Vagina (tissue), 2 donors: ENCODE measurements around the gene ZIC4. TPM values are rescaled to one million over a fixed set of nuclear protein-coding genes. Genes with fewer than 3 reads are reported as not detected.

Source experiments
- DNase-seq, 2 donors: peaks; one replicate each; pipeline ENCODE4 v3.0.0-alpha.2; 2017; ENCODE audit errors: extremely low spot score in 2 of 2
- H3K27ac ChIP-seq: fragments of 200-600 bp; sonication (generic); one replicate; pipeline ENCODE4 v1.5.1; 2019
- H3K27me3 ChIP-seq: fragments of 200-600 bp; sonication (generic); one replicate; pipeline ENCODE4 v1.5.1; 2019
- H3K36me3 ChIP-seq, 2 donors: fragments of 200-600 bp; sonication (generic); one replicate each; pipeline ENCODE4 v1.5.1; 2017 to 2019
- H3K4me1 ChIP-seq: fragments of 200-600 bp; sonication (generic); one replicate; pipeline ENCODE4 v1.5.1; 2019
- H3K4me3 ChIP-seq, 2 donors: fragments of 200-600 bp; sonication (generic); 1 replicate in 1 of 2; 2 replicates in 1 of 2; pipeline ENCODE4 v1.5.1; 2016 to 2019
- H3K9me3 ChIP-seq: fragments of 200-600 bp; sonication (generic); one replicate; pipeline ENCODE4 v1.5.1; 2019
- POLR2A ChIP-seq, 2 donors: fragments of 450-650 bp; IDR thresholded peaks; one replicate each; pipeline ENCODE4 v1.6.1; 2017; ENCODE audit warnings: antibody characterized with exemption in 2 of 2, mild to moderate bottlenecking in 2 of 2, moderate library complexity in 2 of 2
- POLR2AphosphoS5 ChIP-seq, 2 donors: sonication (generic); formaldehyde crosslinking; IDR thresholded peaks; one replicate each; pipeline ENCODE4 v1.9.0; 2017; ENCODE audit warnings: antibody characterized with exemption in 2 of 2, mild to moderate bottlenecking in 2 of 2, low read depth in 1 of 2; ENCODE audit not compliant: insufficient read depth in 1 of 2
- intact Hi-C: fragments of 100-400 bp; cut with DNase I; formaldehyde crosslinking; loops from one replicate; pipeline ENCODE4 v1.15.1; 2023
- total RNA-seq: library from RNA; depleted of rRNA; stranded (reverse); fragments of >200 nt; gene quantifications from one replicate; pipeline ENCODE4 v1.2.3, GENCODE V29; 2016
- TF ChIP-seq, protein P1 (sequence below), 3 experiments: fragments of 450-650 bp in 2 of 3; fragments of 200-600 bp in 1 of 3; sonication (generic) in 1 of 3; IDR thresholded peaks; one replicate each; pipeline ENCODE4 v1.5.1; 2017 to 2019; ENCODE audit warnings: antibody characterized with exemption in 3 of 3, mild to moderate bottlenecking in 2 of 3, moderate library complexity in 2 of 3

The ZIC4 gene
- total RNA-seq, 1 donor from 2014 or later, result not detected

GRCh38 chr3:147401421-147401820 is 4.9 kb downstream of the ZIC4 start:
- H3K4me1 ChIP-seq, result peaks cover 8% of the 10 kb centered on the region
- H3K27ac ChIP-seq, result no peak overlapping the region
- H3K4me3 ChIP-seq, result no peak overlapping the region
- TF ChIP-seq POLR2A (IDR thresholded peaks at IDR 0.05) (no peak), POLR2AphosphoS5 (IDR thresholded peaks at IDR 0.05; ENCODE audit: insufficient read depth in 1 of 2, low read depth in 1 of 2) (no peak)
- TF ChIP-seq, protein P1, sequence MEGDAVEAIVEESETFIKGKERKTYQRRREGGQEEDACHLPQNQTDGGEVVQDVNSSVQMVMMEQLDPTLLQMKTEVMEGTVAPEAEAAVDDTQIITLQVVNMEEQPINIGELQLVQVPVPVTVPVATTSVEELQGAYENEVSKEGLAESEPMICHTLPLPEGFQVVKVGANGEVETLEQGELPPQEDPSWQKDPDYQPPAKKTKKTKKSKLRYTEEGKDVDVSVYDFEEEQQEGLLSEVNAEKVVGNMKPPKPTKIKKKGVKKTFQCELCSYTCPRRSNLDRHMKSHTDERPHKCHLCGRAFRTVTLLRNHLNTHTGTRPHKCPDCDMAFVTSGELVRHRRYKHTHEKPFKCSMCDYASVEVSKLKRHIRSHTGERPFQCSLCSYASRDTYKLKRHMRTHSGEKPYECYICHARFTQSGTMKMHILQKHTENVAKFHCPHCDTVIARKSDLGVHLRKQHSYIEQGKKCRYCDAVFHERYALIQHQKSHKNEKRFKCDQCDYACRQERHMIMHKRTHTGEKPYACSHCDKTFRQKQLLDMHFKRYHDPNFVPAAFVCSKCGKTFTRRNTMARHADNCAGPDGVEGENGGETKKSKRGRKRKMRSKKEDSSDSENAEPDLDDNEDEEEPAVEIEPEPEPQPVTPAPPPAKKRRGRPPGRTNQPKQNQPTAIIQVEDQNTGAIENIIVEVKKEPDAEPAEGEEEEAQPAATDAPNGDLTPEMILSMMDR (IDR thresholded peaks at IDR 0.05), result no peak
- no peaks in the 10 kb centered on the region for H3K36me3 ChIP-seq
- DNase-seq, result no peak
- no peaks in the 10 kb centered on the region for H3K9me3 ChIP-seq
- intact Hi-C loops, result no loop called here
- peaks cover 10% of the 10 kb centered on the region for H3K27me3 ChIP-seq

DNA sequence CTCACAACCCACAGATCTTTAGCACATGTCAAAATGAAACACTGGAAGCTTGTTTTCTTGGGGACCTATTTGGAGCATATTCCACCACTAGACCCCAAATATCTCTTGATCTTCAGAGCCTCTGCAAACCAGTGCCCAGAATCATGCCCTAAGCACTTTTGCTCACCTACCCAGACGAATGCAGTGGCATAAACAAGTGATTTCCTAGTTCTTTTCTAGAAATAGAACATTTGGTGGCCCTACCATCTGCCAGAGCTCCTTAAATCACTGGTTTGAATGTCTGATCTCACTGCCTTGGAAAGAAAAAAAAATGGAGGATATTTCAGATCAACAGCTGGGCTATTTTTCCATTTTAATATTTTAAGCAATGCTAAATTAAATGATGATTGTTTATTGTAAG is 5.3 kb downstream of the ZIC4 start:
- Histone ChIP-seq H3K27me3 (peaks cover 10% of the 10 kb centered on the region), H3K4me3 (no peak overlapping the region), H3K36me3 (no peaks in the 10 kb centered on the region), H3K9me3 (no peaks in the 10 kb centered on the region), H3K27ac (no peak overlapping the region), H3K4me1 (peaks cover 12% of the 10 kb centered on the region)
- intact Hi-C loops, result no loop called here
- TF ChIP-seq, protein P1 (IDR thresholded peaks at IDR 0.05), result no peak
- TF ChIP-seq POLR2AphosphoS5 (IDR thresholded peaks at IDR 0.05; ENCODE audit: insufficient read depth in 1 of 2, low read depth in 1 of 2) (no peak), POLR2A (IDR thresholded peaks at IDR 0.05) (no peak)
- peak in 1 of 2 donors; percentile 11 for DNase-seq

GRCh38 chr3:147400111-147400510 is 6.2 kb downstream of the ZIC4 start:
- intact Hi-C loops, result no loop called here
- Histone ChIP-seq H3K36me3 (no peaks in the 10 kb centered on the region), H3K4me1 (peaks cover 17% of the 10 kb centered on the region), H3K27me3 (peaks cover 13% of the 10 kb centered on the region), H3K27ac (no peak overlapping the region), H3K9me3 (no peaks in the 10 kb centered on the region), H3K4me3 (no peak overlapping the region)
- peak; percentile 31 to 32 for DNase-seq
- TF ChIP-seq POLR2AphosphoS5 (IDR thresholded peaks at IDR 0.05; ENCODE audit: insufficient read depth in 1 of 2, low read depth in 1 of 2), result no peak
- TF ChIP-seq POLR2A (IDR thresholded peaks at IDR 0.05), result no peak
- TF ChIP-seq, protein P1 (IDR thresholded peaks at IDR 0.05), result no peak

GRCh38 chr3:147398813-147399534 is 7.4 kb downstream of the ZIC4 start:
- Histone ChIP-seq H3K4me3 (no peak overlapping the region), H3K27me3 (peaks cover 16% of the 10 kb centered on the region), H3K27ac (no peak overlapping the region), H3K9me3 (no peaks in the 10 kb centered on the region), H3K36me3 (no peaks in the 10 kb centered on the region), H3K4me1 (peaks cover 17% of the 10 kb centered on the region)
- intact Hi-C loops, result no loop called here
- TF ChIP-seq, protein P1 (IDR thresholded peaks at IDR 0.05), result no peak
- TF ChIP-seq POLR2AphosphoS5 (IDR thresholded peaks at IDR 0.05; ENCODE audit: insufficient read depth in 1 of 2, low read depth in 1 of 2) (no peak), POLR2A (IDR thresholded peaks at IDR 0.05) (no peak)
- peak in 1 of 2 donors; percentile 54 for DNase-seq
